VCaP (cell line): ENCODE data around the gene PCCA.

Experiments
- H3K27ac ChIP-seq: fragments of 450-650 bp; 2 replicates; pipeline ENCODE4 v1.5.1; 2017
- CTCF ChIP-seq: fragments of 450-650 bp; conservative IDR thresholded peaks from 2 replicates; pipeline ENCODE4 v1.5.1; 2017; ENCODE audit warnings: mild to moderate bottlenecking, moderate library complexity

The PCCA gene

GRCh38 chr13:100537486-100537885 is 448.6 kb downstream of the PCCA start:
- no peak for TF ChIP-seq CTCF
- H3K27ac ChIP-seq = no peak overlapping the region

- TF ChIP-seq CTCF = no peak
- H3K27ac ChIP-seq = no peak overlapping the region
Measured at GRCh38 chr13:100537951-100538462, 449.1 kb downstream of the PCCA start.

GRCh38 chr13:100540621-100541020 is 451.7 kb downstream of the PCCA start:
- no peak overlapping the region for H3K27ac ChIP-seq
- TF ChIP-seq CTCF = no peak

- H3K27ac ChIP-seq = no peak overlapping the region
Measured at GRCh38 chr13:100541897-100542825, 453.3 kb downstream of the PCCA start.

GRCh38 chr13:100542826-100543156 is 453.9 kb downstream of the PCCA start:
- peak; percentile 73 for TF ChIP-seq CTCF
- H3K27ac ChIP-seq = no peak overlapping the region

More at GRCh38 chr13:100541897-100542825, 453.3 kb downstream of the PCCA start:
- no peak for TF ChIP-seq CTCF

GRCh38 chr13:100543872-100544602 is 455.1 kb downstream of the PCCA start:
- H3K27ac ChIP-seq = no peak overlapping the region; the same call in 1 of the 2 replicates
- no peak for TF ChIP-seq CTCF
